Spleen (tissue), 11 donors: Measurements from ENCODE around the gene LPCAT2. TPM values are rescaled to one million over a fixed set of nuclear protein-coding genes. Genes with fewer than 3 reads are reported as not detected.
A peak's percentile ranks its signal among the peaks of the same experiment; 100 is the strongest.

ENCODE experiments used
- DNase-seq: peaks from one replicate; pipeline ENCODE4 v3.0.0-alpha.2; 2020
- H3K27ac ChIP-seq, 8 donors: fragments of 200-600 bp; sonication (generic) in 7 of 8; 1 replicate in 4 of 8; 2 replicates in 4 of 8; pipeline versions ENCODE4 v1.5.0 to v1.8.0; 2016 to 2021; ENCODE audit warnings: inconsistent platforms in 4 of 8, mild to moderate bottlenecking in 4 of 8, moderate library complexity in 1 of 8
- H3K27me3 ChIP-seq, 7 donors: fragments of 200-600 bp; sonication (generic) in 6 of 7; replicated peaks in 1 of 7; 1 replicate in 4 of 7; 2 replicates in 3 of 7; pipeline versions ENCODE4 v1.5.0 to v1.8.0; 2016 to 2021; ENCODE audit warnings: inconsistent platforms in 3 of 7, mild to moderate bottlenecking in 1 of 7
- H3K36me3 ChIP-seq, 6 donors: fragments of 200-600 bp; sonication (generic) in 5 of 6; 1 replicate in 4 of 6; 2 replicates in 2 of 6; pipeline versions ENCODE4 v1.5.0 to v1.8.0; 2016 to 2021; ENCODE audit warnings: inconsistent platforms in 2 of 6
- H3K4me1 ChIP-seq, 6 donors: fragments of 200-600 bp; sonication (generic) in 5 of 6; 1 replicate in 3 of 6; 2 replicates in 3 of 6; pipeline versions ENCODE4 v1.5.0 to v1.8.0; 2016 to 2021; ENCODE audit warnings: inconsistent platforms in 3 of 6
- H3K4me3 ChIP-seq, 8 donors: fragments of 200-600 bp; sonication (generic) in 7 of 8; 1 replicate in 4 of 8; 2 replicates in 4 of 8; pipeline versions ENCODE4 v1.5.0 to v1.8.0; 2016 to 2021; ENCODE audit warnings: inconsistent platforms in 4 of 8, mild to moderate bottlenecking in 4 of 8, moderate library complexity in 2 of 8
- H3K9me3 ChIP-seq, 8 donors: fragments of 200-600 bp; sonication (generic) in 7 of 8; 1 replicate in 4 of 8; 2 replicates in 4 of 8; pipeline versions ENCODE4 v1.5.0 to v1.8.0; 2016 to 2021; ENCODE audit warnings: inconsistent platforms in 4 of 8
- POLR2A ChIP-seq, 3 donors: fragments of 450-650 bp; IDR thresholded peaks; one replicate each; pipeline ENCODE4 v1.5.1; 2017; ENCODE audit warnings: antibody characterized with exemption in 3 of 3, mild to moderate bottlenecking in 1 of 3
- POLR2AphosphoS5 ChIP-seq, 3 donors: sonication (generic); formaldehyde crosslinking; IDR thresholded peaks; one replicate each; pipeline ENCODE4 v1.5.1; 2017; ENCODE audit warnings: antibody characterized with exemption in 3 of 3
- WGBS, 5 donors: extraction: QIAGEN DNeasy Blood & Tissue Kit in 3 of 5; methylation state at CpG; one replicate each; pipeline versions ENCODE4 v1.1.5 to v1.1.7; 2013 to 2018; 5-methylcytosine and 5-hydroxymethylcytosine counted together
- intact Hi-C: fragments of 100-400 bp; cut with DNase I; formaldehyde crosslinking; loops from one replicate; pipeline ENCODE4 v1.15.0; 2023; ENCODE audit warnings: low total_unique reads
- polyA plus RNA-seq, 3 donors: library from polyadenylated mRNA; stranded (reverse); fragments of 200-250 nt; gene quantifications; one replicate each; pipeline ENCODE4 v1.2.1, GENCODE V29; 2013
- total RNA-seq, 7 donors: library from RNA; depleted of rRNA in 3 of 7; stranded (reverse); fragments of >200 nt in 3 of 7; fragmentation: NEBNext Ultra II Directional in 4 of 7; extraction: Animal tissue kit (Norgen Biotek cat#: 25700) in 4 of 7; gene quantifications; one replicate each; pipeline versions ENCODE4 v1.1.0 to v1.2.1, GENCODE V29; 2016 to 2021
- TF ChIP-seq, protein P1 (sequence below), 11 experiments: fragments of 200-600 bp in 7 of 11; fragments of 450-650 bp in 4 of 11; sonication (generic) in 4 of 11; IDR thresholded peaks in 8 of 11; conservative IDR thresholded peaks in 3 of 11; 1 replicate in 7 of 11; 2 replicates in 4 of 11; pipeline versions ENCODE4 v1.4.0 to v1.8.0; 2016 to 2021; ENCODE audit warnings: antibody characterized with exemption in 11 of 11, inconsistent platforms in 4 of 11, mild to moderate bottlenecking in 1 of 11
- donor health status: healthy with polysubstance abuse.
- donor health status: DM: no; HTN: no; CAD: no; lungs with moderate emphysema.
- donor health status: DM: no; HTN: no; CAD: no.
- donor health status: Bipolar disorder and iron deficiency.
- donor health status: healthy.
- donor health status: DM: no; HTN: no; CAD: no.
- donor health status: DM: yes; HTN: yes; CAD: no.

LPCAT2 gene
- total and polyA plus RNA-seq, 10 donors, result 3.4 to 44.3 (median 31.1) TPM

DNA sequence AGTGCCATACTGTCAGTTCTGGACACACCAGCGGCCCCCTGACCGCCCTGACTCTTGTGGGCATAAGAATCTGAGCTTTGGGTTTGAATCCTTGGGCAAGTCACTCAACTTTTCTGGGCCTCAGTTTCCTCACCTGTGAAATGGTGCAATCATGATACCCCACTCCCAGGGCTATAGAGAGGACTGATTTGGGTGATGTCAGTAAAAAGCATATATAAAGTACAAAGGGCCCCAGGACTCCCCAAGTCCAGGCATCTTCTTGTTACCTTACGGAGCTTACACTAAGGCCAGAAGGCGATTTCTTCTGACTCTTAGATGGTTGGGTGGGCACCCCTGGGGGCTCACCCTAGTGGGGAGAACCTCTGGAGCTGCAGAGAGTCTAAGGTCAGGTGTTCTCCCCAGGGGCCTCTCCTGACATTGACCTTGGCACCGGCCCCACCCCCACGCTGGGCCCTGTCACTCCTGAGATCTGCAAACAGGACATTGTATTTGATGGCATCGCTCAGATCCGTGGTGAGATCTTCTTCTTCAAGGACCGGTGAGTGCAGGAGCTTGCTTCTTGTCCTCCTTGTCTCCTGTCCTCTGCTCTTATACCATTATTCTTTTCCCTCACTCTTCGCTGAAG lies 16.0 kb upstream of the LPCAT2 start:
- 71 to 92% (median 83%) methylated on average over 10 of the region's 10 CpGs for WGBS, 5 donors
- TF ChIP-seq, protein P1, sequence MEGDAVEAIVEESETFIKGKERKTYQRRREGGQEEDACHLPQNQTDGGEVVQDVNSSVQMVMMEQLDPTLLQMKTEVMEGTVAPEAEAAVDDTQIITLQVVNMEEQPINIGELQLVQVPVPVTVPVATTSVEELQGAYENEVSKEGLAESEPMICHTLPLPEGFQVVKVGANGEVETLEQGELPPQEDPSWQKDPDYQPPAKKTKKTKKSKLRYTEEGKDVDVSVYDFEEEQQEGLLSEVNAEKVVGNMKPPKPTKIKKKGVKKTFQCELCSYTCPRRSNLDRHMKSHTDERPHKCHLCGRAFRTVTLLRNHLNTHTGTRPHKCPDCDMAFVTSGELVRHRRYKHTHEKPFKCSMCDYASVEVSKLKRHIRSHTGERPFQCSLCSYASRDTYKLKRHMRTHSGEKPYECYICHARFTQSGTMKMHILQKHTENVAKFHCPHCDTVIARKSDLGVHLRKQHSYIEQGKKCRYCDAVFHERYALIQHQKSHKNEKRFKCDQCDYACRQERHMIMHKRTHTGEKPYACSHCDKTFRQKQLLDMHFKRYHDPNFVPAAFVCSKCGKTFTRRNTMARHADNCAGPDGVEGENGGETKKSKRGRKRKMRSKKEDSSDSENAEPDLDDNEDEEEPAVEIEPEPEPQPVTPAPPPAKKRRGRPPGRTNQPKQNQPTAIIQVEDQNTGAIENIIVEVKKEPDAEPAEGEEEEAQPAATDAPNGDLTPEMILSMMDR (IDR thresholded peaks at IDR 0.05 in 8 of 11, conservative IDR thresholded peaks at IDR 0.05 in 3 of 11), result no peak
- TF ChIP-seq POLR2AphosphoS5 (IDR thresholded peaks at IDR 0.05) (no peak), POLR2A (IDR thresholded peaks at IDR 0.05) (no peak)

DNA sequence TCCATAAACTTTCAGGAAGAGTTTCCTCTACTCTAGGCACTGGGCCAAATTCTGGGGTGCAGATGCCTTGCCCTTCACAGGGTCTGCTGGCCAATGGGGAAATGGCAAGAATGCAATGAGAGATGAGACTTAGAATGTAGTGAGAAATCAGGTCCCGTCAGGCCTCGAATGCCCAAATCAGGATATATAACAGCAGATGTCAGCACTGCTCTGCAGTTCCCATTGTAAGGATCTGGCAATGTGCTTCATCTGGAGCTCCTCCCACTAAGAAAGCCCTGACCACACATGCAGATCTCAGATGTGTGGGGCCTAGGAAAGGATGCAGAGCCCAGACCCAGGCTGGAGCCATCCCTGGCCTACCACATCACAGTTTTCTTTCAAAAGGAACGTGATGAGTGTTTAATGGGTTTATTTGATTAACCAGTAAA lies 13.9 kb upstream of the LPCAT2 start:
- intact Hi-C loops, result no loop called here
- TF ChIP-seq, protein P1 (IDR thresholded peaks at IDR 0.05 in 8 of 11, conservative IDR thresholded peaks at IDR 0.05 in 3 of 11), result peak in 4 of 11 experiments; percentile 17 to 28 (median 26)
- TF ChIP-seq POLR2A (IDR thresholded peaks at IDR 0.05), result no peak
- Histone ChIP-seq H3K4me3 (no peak overlapping the region), H3K9me3 (no peaks in the 10 kb centered on the region), H3K36me3 (peaks cover 0 to 30% (median 0%) of the 10 kb centered on the region in 6 donors), H3K4me1 (peaks cover 0 to 15% (median 5%) of the 10 kb centered on the region in 6 donors), H3K27me3 (peaks cover 0 to 6% (median 0%) of the 10 kb centered on the region in 7 donors), H3K27ac (no peak overlapping the region)
- DNase-seq, result no peak
- WGBS, 5 donors, result 18 to 54% (median 34%) methylated on average over 3 of the region's 3 CpGs

More for the DNA sequence above, 16.0 kb upstream of the LPCAT2 start:
- Histone ChIP-seq H3K4me1 (peaks cover 0 to 6% (median 0%) of the 10 kb centered on the region in 6 donors), H3K9me3 (no peaks in the 10 kb centered on the region), H3K4me3 (no peak overlapping the region), H3K36me3 (peaks cover 0 to 34% (median 0%) of the 10 kb centered on the region in 6 donors), H3K27ac (no peak overlapping the region), H3K27me3 (peaks cover 0 to 6% (median 0%) of the 10 kb centered on the region in 7 donors)
- no peak for DNase-seq
- intact Hi-C loops, result no loop called here

- DNase-seq, result no peak
- Histone ChIP-seq H3K27ac (no peak overlapping the region), H3K9me3 (no peaks in the 10 kb centered on the region), H3K27me3 (peaks cover 0 to 6% (median 0%) of the 10 kb centered on the region in 7 donors), H3K4me1 (peaks cover 0 to 22% (median 8%) of the 10 kb centered on the region in 6 donors), H3K36me3 (peaks cover 0 to 28% (median 0%) of the 10 kb centered on the region in 6 donors), H3K4me3 (no peak overlapping the region)
- intact Hi-C loops, result no loop called here
- WGBS, 5 donors, result 68 to 89% (median 74%) methylated on average over 7 of the region's 7 CpGs
- TF ChIP-seq POLR2AphosphoS5 (IDR thresholded peaks at IDR 0.05) (no peak), POLR2A (IDR thresholded peaks at IDR 0.05) (no peak)
- TF ChIP-seq, protein P1 (IDR thresholded peaks at IDR 0.05 in 8 of 11, conservative IDR thresholded peaks at IDR 0.05 in 3 of 11), result no peak
Measured at GRCh38 chr16:55495616-55496289, 13.1 kb upstream of the LPCAT2 start.

DNA sequence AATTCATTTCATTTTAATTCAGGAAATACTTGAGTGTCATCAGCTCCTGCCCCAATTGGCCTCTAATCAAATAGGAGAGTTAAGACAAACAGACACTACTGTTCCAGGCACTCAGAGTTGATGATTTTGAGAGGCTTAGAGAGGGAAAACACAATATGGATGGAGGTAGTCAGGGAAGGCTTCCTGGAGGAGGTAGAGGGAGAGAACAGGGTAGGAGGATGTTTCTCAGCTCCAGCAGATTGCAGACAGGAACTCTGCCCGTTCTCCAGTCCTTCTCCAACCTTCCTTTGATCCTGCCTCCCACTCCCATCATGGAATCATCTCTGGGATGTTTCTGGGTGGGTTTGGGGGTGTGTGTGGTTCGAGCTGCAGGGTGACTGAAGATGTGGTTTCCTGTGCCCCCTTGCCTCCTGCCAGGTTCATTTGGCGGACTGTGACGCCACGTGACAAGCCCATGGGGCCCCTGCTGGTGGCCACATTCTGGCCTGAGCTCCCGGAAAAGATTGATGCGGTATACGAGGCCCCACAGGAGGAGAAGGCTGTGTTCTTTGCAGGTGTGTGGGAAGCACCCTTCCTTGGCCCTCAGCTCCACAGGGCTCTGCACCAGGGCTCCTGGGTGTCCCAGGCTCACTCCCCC lies 12.2 kb upstream of the LPCAT2 start:
- H3K4me3 ChIP-seq, result no peak overlapping the region
- no peaks in the 10 kb centered on the region for H3K9me3 ChIP-seq
- intact Hi-C loops, result no loop called here
- peaks cover 0 to 28% (median 0%) of the 10 kb centered on the region in 6 donors for H3K36me3 ChIP-seq
- peaks cover 0 to 29% (median 15%) of the 10 kb centered on the region in 6 donors for H3K4me1 ChIP-seq
- TF ChIP-seq, protein P1 (IDR thresholded peaks at IDR 0.05 in 8 of 11, conservative IDR thresholded peaks at IDR 0.05 in 3 of 11), result no peak
- TF ChIP-seq POLR2AphosphoS5 (IDR thresholded peaks at IDR 0.05) (no peak), POLR2A (IDR thresholded peaks at IDR 0.05) (no peak)
- H3K27ac ChIP-seq, result no peak overlapping the region
- peaks cover 0 to 6% (median 0%) of the 10 kb centered on the region in 7 donors for H3K27me3 ChIP-seq
- WGBS, 5 donors, result 19 to 40% (median 38%) methylated on average over 8 of the region's 8 CpGs
- DNase-seq, result no peak
